Measurements from ENCODE around the gene EIF4A2.
"Not testable (repeated sequence)": the region's sequence is repeated elsewhere in the genome, so short reads cannot be mapped to it uniquely, and the experiment has no call there.

EIF4A2 gene

DNA sequence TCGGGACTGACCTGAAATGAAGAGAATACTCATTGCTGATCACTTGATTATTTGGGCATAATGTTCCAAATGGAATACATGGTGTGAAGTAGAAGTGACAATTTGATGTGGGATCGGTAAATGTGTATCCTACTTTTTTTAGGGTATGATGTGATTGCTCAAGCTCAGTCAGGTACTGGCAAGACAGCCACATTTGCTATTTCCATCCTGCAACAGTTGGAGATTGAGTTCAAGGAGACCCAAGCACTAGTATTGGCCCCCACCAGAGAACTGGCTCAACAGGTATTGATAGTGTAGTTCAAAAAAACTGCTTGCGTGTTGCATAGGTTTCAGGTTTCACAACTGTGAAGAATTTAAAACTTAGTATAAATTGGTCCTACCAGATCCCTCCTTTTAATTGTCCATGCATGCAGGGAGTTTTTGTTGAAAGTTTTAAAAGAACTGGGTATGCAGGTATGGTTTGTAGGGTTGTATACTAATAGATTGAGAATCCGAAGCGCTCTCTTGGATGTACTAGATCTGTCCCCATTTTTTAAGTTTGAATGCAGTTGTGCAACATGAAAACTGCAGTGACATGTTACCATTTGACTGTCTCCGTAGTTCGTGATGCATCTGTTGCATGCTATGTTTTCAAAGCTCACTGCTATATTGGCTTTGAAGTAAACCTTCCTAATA, 1.6 kb downstream of the EIF4A2 start:
- no peak for DNase-seq (ENCODE audit: low read depth, low spot score)

DNA sequence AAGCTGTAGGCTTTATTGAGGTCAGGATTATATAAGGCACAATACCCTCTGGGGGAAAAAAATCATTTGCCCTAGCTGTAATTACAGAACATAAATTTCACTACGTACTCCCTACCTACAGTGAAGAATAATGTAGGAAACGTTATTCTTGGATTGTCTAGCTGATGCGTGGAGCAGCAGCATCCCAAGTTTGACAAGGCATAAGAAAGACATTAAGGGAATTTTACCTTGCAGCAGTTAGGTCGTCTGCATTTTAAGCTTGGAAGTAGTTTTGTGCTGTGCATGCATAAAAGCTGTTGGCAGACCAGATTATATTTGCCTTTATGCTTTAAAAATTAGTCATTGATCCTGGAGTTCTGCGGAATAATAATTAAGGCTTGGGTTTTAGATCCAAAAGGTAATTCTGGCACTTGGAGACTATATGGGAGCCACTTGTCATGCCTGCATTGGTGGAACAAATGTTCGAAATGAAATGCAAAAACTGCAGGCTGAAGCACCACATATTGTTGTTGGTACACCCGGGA, 2.2 kb downstream of the EIF4A2 start:
- DNase-seq (ENCODE audit: low read depth, low spot score), result no peak

DNA sequence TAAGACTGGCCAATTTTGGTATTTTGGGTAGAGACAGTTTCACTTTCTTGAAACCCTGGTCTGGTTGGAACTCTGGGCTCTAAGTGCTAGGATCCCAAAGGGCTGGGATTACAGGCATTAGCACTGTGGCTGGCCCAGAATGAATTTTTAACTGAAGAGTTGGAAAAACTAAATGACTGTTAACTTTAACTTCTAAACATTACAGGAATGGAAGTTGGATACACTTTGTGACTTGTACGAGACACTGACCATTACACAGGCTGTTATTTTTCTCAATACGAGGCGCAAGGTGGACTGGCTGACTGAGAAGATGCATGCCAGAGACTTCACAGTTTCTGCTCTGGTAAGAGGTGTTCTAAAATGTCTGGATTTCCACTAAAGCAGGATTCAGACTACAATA, 3.5 kb downstream of the EIF4A2 start:
- DNase-seq (ENCODE audit: low read depth, low spot score), result no peak

DNA sequence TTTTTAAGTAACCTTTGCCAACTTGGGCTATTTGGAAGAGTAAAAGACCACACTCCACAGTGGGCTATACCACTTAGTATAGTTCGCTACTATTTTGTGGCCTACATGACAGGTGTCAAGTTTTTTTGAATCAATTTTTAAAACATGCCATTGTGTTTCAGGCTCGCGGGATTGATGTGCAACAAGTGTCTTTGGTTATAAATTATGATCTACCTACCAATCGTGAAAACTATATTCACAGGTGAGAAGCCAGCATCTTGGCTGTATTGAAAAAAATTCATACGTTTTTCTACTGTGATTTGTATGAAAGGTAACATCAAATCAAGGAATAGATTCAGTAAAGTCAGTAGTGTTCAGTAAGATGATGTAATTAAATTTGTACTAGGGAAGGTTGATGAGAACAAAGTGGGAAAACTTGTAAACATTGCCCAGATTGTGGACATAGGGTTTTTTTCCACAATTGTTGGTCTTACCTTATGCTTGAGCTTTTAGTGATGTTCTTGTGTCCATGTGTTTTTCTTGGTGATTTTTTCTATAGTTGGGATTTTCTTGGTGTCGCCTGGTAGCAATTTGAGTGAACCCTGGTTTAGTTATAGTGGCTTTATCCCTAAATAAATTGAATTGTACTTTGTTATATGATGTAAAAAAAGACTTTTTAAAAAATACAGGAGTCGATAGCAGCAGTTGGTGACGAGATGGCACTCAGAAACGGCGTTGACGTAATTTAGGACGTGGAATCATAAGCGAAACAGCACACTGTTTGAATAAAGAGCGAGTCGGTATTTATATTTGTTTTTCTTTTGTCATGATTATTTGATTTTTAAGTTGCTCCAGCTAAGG, 4.5 kb downstream of the EIF4A2 start:
- no peak for DNase-seq (ENCODE audit: low read depth, low spot score)

DNA sequence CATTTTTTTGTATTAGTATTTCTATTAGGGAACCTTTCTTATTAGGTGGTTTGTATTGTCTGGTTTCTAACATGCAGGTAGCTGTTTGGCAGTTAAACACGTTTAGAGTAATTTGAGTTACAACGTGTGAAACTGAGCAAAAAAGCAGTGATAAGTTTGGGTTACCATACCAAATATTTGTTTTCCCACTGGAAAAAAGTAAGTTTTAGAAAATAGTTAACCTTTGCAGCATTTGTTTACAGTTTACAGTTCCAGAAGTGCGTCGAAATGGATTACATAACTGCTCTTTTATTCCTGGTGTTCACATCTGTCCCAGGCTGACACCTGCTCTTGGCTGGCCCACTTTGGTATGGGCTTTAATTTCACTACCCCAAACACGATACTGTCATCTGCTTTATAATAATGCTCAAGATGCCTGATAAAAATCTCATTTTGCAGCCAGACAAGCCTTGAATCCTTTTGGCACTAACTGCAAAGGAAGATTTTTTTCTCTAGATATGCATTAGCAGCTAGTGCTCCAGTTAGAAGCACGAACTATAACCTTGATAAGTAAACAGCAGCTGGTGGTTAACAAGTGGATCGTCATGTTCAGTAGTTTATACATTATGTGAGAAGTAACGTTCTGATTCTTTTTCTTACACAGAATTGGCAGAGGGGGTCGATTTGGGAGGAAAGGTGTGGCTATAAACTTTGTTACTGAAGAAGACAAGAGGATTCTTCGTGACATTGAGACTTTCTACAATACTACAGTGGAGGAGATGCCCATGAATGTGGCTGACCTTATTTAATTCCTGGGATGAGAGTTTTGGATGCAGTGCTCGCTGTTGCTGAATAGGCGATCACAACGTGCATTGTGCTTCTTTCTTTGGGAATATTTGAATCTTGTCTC, 5.3 kb downstream of the EIF4A2 start:
- DNase-seq (ENCODE audit: low read depth, low spot score), result no peak

DNA sequence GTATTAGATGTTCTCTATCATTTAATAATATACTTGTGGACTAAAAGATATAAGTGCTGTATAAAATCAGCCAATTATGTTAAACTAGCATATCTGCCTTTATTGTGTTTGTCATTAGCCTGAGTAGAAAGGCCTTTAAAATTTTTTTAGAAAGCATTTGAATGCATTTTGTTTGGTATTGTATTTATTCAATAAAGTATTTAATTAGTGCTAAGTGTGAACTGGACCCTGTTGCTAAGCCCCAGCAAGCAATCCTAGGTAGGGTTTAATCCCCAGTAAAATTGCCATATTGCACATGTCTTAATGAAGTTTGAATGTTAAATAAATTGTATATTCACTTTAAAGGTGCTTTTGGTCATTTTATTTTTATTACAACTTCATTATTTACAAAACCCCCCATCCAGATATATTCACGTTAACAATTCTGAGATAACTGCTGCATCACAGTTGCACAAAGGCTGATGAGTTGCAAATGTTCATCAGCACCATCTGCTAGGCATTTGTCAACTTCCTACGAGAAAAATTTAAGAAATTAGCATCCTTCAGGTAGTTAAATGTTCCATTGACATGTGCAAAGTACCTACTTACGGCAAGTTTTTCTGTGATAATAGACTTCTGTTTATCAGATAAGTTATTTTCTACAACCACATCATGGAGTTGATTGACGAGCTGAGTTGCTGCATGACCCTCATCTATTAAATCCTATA, 6.3 kb downstream of the EIF4A2 start:
- no peak for DNase-seq (ENCODE audit: low read depth, low spot score)

DNA sequence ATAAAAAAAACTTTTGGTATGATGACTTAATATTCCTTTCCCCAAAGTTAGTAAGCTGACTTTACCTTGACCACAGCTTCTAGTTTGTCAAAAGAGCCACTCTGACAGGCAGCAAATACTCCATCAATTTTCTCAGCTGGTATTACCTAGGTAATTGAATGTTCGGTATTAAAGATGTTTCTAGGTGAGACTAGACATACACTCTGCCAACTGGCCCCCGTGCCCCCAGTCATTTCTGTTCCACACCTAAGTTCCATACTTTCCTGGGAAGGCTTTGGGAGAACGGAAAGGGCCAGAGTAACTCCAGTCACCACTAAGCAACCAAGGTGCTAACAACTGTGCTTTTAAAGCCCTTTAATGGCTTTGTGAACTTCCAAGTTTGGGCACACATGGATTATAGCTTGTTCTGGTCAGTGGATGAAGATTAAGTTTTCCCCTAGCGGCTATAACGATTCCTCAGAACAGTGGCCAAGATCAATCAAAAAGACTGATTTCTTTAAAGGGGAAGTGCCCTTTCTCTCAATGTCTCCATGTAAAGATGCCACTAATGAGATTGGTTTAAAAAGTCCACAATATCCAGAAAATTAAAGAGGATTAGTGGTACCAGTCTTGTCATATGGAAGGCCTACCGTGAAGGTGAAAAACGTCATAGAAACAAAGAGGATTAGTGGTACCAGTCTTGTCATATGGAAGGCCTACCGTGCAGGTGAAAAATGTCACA, 7.0 kb downstream of the EIF4A2 start:
- no peak for DNase-seq (ENCODE audit: low read depth, low spot score)

DNA sequence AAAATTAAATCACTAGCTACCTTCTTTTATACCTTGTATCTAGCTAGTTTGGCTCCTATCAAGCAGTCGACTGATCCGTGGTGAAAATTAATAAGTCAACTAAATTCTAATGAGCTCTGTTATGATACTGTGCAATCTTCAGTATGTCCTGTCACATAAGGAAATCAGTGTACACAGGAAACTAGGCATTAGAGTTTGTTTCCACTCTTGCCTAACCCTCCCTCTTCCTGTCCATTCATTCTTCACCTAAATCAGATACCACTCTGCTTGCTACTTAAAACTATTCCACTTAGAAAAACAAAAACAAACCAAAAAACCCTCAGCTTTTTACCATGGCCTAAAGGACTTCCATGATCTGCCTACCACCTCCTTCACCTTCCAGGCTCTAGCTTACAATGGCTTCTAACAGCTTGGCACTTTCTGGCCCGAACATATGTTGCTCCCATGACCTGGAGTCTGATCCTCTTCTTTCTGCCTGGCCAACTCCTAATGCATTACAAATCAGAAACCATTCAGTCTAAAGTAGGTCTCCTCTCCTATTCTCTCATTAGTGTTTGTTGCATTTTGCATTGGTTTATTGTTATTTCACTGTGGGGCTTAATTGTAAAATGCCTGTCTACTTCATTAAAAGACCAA, 15.0 kb downstream of the EIF4A2 start:
- no peak for DNase-seq (ENCODE audit: low read depth, low spot score)

DNA sequence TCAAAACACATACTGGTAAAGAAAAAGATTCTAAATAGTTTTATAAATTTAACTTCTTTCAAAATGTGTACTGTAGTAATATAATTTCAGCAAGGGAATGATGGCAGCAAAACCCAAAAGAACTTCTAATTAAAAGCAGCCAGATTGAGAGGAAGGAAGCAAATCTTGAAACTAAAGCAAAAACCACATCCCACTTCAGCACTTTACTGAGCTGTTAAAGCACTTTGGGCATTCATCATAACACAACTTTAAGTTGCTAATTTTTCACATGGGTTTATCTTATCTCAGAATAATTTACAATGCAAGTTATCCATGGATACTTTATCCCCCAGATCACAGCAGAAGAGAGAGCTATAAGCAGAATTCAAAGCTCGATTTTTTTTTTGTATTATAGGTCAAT, 16.9 kb downstream of the EIF4A2 start:
- no peak for DNase-seq (ENCODE audit: low read depth, low spot score)

DNA sequence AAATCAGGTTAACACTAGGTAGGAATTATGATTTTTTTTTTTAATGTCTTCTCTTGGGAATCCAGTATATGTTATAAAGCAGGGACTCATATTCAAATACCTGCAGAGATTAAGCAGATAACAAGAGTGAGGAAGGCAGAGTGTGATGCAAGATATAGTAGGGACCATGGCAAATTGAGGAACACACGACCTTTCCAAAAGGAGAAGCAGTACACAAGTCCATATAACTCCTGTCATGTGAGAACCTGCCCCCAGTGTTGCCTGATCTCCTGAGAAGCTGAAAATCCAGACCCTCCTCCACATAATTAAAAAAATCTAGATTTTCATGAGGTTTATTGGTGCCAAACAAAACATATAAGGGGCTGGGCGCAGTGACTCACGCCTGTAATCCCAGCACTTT, 19.3 kb downstream of the EIF4A2 start:
- DNase-seq (ENCODE audit: low read depth, low spot score), result no peak

DNA sequence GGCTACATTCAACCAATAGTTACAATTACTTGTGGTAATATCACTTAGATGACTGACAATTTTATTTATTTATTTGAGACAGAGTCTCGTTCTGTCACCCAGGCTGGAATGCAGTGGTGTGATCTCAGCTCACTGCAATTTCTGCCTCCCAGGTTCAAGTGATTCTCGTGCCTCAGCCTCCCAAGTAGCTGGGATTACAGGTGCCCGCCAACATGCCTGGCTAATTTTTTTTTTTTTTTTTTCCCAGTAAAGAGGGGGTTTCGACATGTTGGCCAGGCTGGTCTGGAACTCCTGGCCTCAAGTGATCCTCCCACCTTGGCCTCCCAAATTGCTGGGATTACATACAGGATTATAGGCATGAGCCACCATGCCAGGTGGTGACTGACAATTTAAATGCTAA, 20.1 kb downstream of the EIF4A2 start:
- DNase-seq (ENCODE audit: low read depth, low spot score), result not testable (repeated sequence)

DNA sequence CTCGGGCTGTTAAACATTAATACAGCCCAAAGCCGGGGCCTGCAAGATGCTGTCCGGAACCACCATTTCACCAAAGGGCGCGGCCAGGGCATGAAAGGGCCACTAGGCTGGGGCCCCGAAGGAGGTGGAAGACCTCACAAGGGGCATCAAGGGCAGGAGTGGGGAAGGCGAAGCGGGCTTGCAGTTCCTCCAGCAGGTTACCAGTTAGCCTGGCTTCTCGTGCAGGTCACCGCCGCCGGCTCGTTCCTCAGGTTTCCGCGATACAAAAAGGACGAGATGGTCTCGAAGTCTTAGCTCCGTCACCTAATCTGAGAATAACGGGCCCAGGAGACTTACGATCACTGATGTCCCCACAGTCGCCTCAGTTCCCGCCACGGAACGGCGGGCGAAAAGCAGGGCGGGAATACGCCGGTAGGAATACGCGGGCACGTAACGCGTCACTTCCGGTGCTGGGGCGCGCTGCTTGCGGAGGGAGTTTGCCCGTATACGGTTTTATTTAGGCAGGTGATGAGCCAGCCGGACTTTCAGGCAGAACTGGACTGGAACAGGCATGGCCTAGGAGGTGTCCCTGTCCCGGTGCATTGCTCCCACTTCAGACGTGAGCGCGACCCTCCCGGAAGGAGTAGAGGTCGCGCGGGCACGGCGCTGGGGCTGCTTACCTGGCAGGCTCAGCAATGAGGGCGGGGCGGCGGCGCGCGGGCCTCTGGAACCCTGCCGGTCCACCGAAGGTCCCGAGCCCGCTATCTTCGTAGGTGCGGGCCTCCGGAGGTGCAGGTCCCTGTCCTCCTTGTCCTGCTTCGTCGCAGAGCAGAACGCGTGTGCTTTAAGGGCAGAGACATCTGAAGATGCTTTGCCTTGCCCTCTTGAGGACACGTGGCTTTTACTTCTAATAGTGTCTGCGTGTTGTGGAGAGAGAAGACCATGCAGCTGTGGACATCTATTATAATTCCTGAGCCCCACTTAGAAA, 23.0 kb downstream of the EIF4A2 start, which contains the start of gene RFC4:
RFC4 (minus strand) TSS at position 394 of the 967 bp plus-strand sequence. CDS start 1,769 bp downstream, outside the sequence.
- DNase-seq (ENCODE audit: low read depth, low spot score), result peak; percentile 76

DNA sequence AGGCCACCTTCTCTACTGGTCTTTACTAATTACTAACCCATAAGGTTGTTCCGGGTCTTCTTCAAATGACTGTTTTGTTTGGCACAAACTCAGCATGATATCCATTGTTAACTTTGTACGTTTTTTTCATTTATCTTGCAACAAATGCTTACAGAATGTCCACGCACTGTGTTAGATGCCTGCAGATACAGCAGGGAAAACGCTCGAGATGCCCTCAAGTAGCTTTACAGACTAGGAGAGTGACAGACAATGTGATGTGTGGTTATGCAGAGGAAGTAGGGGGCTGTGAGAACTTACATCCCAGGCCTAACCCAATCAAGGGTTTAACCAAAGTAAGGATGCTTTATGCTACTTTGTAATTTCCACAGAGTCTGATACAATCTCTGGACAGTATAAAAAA, 23.9 kb downstream of the EIF4A2 start:
- DNase-seq (ENCODE audit: low read depth, low spot score), result no peak

DNA sequence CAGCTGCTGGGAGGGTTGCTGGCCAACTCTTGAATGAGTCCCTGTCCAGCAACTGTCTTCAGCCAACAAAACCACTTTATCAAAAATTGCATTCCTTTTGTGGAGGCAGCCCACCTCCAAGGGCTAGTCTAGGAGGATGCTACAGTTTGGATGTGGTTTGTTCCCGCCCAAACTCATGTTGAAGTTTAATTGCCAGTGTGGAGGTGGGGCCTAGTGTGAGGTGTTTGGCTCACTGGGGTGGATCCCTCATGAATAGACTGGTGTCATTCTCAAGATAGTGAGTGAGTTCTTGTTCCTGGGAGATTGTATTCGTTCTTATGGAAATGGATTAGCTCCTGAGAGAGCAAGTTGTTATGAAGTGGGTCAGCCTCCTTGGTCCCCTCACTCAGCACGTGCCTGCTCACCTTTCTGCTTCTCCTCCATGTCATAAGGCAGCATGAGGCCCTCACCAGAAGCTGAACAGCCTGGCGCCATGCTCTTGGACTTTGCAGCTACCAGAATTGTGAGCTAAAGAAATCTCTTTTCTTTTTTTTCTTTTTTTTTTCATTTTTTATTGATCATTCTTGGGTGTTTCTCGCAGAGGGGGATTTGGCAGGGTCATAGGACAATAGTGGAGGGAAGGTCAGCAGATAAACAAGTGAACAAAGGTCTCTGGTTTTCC, 27.1 kb downstream of the EIF4A2 start:
- no peak for DNase-seq (ENCODE audit: low read depth, low spot score)

DNA sequence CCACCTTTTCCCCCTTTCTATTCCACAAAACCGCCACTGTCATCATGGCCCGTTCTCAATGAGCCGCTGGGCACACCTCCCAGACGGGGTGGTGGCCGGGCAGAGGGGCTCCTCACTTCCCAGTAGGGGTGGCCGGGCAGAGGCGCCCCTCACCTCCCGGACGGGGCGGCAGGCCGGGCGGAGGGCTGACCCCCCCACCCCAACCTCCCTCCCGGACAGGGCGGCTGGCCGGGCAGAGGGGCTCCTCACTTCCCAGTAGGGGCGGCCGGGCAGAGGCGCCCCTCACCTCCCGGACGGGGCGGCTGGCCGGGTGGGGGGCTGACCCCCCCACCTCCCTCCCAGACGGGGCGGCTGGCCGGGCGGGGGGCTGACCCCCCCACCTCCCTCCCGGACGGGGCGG, 27.9 kb downstream of the EIF4A2 start:
- DNase-seq (ENCODE audit: low read depth, low spot score), result not testable (repeated sequence)

DNA sequence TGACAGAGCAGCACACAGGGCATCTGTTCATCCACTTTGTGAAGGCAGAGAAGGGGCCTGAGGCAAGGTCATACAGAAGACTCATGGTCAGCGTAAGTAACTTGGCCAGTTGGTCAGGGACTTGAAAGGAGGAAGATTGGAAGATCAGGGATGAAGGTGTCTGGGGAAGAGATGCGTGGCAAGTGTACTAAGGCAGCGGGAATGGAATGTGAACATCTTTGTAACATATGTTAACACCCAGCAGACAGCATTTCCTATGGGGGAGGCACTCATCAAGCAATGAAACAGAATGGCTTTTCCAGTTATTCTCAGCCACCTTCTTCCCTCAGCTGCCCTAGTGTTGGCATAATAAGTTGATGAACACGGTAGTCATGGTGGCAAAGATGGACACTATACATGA, 30.7 kb downstream of the EIF4A2 start:
- DNase-seq (ENCODE audit: low read depth, low spot score), result no peak

DNA sequence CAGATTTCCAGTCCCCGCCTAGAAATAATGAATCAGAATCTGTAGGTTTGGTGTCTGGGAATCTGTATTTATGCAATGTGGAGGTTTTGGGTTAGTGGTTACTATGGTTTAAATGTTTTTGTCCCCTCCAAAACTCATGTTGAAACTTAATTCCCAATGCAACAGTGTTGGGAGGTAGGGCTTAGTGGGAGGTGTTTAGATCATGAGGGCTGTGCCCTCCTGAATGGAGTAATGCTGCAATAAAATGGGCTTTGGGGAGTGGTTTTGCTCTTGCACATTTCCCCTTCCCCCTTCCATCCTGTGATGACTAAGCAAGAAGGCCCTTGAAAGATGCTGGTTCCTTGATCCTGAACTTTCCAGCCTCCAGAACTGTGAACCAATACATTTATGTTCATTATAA, 32.1 kb downstream of the EIF4A2 start:
- DNase-seq (ENCODE audit: low read depth, low spot score), result no peak

DNA sequence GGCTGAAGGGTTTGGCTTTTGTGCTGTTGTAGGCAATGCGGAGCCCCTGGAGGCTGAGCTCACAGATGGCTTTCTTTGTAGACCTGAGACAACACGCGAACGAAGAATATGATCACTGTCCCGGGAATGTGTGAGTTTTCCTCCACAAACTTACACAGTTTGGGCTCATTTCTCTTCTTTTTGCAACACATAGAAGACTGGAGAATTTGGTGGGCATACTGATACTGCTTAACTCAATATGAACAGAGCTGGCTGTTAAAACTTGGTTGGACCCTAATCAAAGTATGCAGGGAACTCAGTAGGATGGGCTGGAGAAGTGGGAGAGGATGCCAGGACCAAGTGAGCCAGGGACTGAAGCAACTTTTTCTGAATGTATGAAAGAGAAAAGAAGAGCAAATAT, 35.1 kb downstream of the EIF4A2 start:
- no peak for DNase-seq (ENCODE audit: low read depth, low spot score)

Measured in activated CD4-positive, CD25-positive, alpha-beta regulatory T cell treated with anti-CD3 and anti-CD28 coated beads, Interleukin-2, amount 50 U/mL, for 16 hours (primary cell).